Measurements from ENCODE around the gene BMPER.
"Not testable (repeated sequence)": the region's sequence is repeated elsewhere in the genome, so short reads cannot be mapped to it uniquely, and the experiment has no call there.

Gene BMPER

DNA sequence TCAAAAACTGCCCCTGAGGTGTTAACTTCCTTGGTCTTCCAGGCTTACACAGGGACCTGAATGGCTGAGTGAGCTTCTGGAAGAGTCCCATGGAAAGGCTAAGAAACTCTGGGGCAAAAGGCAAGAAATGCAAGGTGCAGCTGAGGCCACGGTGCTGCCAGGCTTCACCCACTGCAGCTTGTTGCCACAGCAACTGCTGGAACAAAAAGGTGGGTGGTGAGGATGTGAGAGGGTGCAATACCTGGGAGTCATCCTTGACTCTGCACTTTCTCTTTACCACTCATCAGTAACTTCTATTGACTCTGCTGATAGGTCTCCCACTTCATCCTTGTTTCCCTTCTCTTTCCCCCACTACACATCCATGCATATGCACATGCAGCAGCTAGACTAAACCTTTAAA lies 258.6 kb downstream of the BMPER start:
- no peak overlapping the region for H3K4me3 ChIP-seq (ENCODE audit: low read depth, low read length)

DNA sequence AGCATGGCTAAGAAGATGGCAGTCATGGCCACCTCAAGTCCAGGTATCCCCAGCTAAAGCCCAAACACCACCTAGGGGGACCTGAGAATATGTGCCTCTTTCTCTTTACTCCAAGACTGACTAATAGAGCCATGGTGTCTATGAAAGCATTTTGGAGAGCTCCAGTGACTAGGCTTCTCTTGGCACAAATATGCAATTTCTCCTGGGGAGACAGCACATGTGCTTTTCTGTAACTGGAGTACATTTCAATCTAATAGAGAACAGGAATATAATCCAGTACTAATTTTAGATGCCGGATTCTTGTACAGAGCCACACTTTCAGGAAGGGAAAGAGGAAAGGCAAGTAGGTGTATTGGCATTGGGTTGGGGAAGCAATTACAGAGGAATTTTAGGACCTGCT lies 260.1 kb downstream of the BMPER start:
- no peak overlapping the region for H3K4me3 ChIP-seq (ENCODE audit: low read depth, low read length)

DNA sequence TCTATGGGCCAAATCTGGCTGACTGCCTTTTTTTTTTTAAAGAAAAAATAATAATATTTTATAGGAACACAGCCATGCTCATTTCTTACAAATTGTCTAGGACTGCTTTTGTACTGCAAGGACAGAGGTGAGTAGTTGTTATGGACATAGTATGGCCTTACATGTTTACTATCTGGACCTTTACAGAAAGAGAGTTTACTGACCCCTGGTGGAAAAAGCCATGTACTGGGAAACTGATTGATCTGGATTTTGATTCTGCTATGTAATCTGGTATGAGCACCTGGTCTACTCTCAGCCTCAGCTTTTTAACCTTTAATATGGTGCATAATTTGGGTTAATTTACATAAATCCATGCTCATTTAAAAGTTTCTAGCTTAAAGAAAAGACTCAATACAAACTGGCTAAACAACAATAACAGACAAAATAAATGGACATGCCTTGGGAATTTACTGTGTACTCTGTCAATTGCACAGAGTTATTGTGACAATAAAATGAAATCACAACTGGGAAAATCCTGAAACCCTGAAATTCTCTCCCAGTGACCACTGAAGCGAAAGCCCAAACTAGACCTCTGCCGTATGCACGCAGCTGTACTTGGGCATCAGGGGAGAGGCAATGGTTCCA lies 260.7 kb downstream of the BMPER start:
- H3K4me3 ChIP-seq (ENCODE audit: low read depth, low read length) = no peak overlapping the region

DNA sequence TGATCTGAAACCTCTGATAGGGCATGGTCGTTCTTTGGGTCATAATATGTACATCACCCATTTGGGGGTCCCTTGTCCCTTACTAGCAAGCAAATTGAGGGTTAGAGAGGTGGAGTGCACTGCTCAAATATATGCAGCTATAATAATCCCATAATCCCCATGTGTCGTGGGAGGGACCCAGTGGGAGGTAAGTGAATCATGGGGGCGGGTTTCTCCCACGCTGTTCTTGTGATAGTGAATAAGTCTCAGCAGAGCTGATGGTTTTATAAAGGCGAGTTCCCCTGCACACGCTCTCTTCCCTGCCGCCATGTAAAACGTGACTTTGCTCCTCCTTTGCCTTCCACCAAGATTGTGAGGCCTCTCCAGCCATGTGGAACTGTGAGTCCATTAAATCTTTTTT lies 262.7 kb downstream of the BMPER start:
- H3K4me3 ChIP-seq (ENCODE audit: low read depth, low read length) = no peak overlapping the region

DNA sequence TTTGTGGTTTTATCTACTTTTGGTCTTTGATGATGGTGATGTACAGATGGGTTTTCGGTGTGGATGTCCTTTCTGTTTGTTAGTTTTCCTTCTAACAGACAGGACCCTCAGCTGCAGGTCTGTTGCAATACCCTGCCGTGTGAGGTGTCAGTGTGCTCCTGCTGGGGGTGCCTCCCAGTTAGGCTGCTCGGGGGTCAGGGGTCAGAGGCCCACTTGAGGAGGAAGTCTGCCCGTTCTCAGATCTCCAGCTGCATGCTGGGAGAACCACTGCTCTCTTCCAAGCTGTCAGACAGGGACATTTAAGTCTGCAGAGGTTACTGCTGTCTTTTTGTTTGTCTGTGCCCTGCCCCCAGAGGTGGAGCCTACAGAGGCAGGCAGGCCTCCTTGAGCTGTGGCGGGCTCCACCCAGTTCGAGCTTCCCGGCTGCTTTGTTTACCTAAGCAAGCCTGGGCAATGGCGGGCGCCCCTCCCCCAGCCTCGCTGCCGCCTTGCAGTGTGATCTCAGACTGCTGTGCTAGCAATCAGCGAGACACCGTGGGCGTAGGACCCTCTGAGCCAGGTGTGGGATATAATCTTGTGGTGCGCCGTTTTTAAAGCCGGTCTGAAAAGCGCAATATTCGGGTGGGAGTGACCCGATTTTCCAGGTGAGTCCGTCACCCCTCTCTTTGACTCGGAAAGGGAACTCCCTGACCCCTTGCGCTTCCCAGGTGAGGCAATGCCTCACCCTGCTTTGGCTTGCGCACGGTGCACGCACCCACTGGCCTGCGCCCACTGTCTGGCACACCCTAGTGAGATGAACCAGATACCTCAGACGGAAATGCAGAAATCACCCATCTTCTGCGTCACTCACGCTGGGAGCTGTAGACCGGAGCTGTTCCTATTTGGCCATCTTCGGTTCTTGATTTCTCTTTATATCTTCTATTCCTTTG lies 269.6 kb downstream of the BMPER start:
- H3K4me3 ChIP-seq (ENCODE audit: low read depth, low read length) = not testable (repeated sequence)

DNA sequence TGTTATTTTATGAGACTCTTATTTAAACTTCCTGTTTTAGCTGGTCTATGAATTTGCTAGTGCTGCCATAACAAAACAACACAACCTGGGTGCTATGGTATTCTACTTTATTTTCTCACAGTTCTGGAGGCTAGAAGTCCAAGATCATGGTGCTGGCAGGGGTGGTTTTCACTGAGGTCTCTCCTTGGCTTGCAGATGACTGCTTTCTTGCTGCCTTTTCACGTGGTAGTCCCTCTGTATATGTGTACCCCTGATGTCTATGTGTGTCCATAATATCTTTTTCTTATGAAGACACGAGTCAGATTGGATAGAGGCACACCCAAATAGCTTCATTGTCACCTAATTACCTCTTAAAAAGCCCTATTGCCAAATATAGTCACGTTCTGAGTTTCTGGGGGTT lies 270.5 kb downstream of the BMPER start:
- H3K4me3 ChIP-seq (ENCODE audit: low read depth, low read length) = no peak overlapping the region

DNA sequence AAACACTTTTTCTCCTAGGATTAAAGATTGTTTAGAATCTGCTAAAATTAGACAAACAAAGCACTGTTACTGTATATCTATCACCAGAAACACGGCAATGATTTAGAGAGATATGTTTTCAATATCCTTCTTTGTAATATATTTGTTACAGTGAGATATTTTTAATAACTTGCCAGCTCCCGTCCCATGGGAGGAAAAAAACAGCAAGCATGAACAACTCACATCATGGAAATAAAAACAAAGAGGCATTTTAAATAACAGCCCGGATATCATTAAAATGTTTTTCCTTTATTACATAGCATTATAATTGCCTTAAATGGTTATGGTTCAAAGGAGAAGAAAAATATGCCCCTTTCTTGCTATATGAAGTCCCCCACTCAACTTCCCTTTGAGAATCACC lies 272.1 kb downstream of the BMPER start:
- no peak overlapping the region for H3K4me3 ChIP-seq (ENCODE audit: low read depth, low read length)

DNA sequence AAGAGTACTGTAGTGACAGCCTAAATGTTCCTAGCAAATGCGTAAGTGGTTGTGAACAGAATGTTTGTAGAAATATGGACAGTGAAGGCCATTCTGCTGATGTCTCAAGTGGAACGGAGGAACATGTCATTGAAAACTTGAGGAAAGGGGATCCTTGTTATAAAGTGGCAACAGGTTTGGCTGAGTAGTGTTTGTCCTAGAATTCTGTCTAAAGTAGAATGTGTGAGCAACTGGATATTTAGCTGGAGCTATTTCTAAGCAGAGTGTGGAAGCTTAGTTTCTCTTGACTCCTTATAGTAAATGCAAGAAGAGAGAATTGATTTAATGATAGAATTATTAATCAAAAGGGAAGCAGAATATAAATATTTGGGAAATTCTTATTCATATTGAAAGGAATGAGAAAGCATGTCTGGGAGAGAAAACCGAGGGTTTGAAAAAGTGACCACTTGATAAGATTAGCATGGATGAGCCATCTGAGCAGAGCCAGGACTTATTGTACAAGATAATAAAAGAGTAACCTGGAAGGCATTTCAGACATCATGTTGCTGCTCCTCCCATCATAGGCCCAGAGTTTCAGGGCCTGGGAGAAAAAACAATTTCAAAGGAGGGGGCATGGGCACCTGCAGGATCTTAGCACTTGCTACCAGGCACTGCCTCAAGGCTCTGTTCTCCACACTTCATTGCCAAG lies 276.1 kb downstream of the BMPER start:
- no peak overlapping the region for H3K4me3 ChIP-seq (ENCODE audit: low read depth, low read length)

DNA sequence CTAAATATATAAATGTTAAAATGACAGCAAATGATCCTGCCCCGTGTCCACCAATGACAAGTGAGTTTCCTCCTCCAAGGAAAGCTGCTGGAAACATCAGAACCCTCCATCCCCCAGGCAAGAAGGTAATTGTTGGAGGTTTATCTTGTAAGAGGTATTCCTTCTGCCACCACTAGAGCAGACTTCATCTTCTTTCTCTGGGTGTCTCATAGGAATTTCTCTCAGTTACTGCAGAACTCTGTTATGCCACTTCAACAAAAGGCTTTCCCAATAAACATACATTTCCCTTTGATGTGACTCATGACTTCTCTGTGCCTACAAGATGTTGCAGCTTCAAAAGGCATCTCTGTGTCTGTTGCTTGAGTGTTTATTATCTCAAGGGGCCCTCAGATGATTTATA lies 279.1 kb downstream of the BMPER start:
- H3K4me3 ChIP-seq (ENCODE audit: low read depth, low read length) = no peak overlapping the region

DNA sequence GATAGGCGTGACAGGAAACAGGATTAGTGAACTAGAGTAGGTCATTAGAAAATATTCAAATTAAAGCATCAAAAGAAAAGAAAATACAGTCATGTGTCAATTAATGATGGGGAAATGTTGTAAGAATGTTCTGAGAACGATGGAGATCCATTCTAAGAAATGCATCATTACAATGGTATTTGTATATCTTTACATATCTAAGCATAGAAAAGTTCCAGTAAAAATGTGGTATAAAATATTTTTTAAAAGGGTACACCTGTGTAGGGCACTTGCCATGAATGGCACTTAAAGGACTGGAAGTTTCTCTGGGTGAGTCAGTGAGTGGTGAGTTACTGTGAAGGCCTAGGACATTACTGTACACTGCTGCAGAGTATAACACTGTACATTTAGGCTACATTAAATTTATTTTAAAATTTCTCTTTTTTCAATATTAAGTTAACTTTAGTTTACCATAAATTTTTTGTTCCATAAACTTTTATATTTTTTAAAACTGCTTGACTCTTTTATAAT lies 282.5 kb downstream of the BMPER start:
- H3K4me3 ChIP-seq (ENCODE audit: low read depth, low read length) = no peak overlapping the region

DNA sequence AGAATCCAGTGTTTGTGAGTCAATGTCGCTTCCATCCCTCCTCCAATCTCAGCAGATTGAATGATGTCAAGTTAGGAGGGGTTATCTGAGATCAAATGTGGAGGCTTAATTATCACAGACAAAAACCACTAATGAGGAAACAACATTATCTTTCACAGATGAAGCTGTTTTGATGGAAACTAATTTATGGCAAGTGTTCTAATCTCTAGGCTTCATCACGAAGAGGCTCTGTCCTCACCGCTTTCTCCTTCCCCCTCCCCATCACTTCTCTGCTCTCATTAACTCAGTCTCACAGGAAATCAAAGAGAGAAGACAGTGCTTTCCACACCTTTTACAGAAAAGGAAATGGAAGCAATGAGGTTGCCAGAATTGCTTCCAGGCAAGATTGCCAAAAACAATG lies 283.7 kb downstream of the BMPER start:
- H3K4me3 ChIP-seq (ENCODE audit: low read depth, low read length) = no peak overlapping the region

DNA sequence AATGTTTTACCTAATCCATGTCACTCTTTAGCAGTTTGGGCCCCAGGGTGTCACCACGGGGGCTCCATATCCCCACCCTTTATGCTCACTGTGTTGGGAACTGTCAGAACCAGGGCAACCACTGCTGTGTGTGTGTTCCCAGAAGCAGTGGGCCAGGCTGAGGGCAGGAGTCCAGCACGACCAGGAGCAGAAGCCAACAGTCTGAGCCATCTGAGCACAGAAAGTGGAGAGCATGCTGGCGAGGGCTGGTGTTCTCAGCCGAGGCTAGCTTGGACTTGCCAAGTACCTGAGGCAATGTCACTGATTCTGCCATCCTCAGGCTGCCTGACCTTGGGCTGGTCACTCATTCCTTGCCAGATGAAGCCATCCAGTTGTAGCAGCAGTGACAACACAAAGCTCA lies 285.0 kb downstream of the BMPER start:
- no peak overlapping the region for H3K4me3 ChIP-seq (ENCODE audit: low read depth, low read length)

DNA sequence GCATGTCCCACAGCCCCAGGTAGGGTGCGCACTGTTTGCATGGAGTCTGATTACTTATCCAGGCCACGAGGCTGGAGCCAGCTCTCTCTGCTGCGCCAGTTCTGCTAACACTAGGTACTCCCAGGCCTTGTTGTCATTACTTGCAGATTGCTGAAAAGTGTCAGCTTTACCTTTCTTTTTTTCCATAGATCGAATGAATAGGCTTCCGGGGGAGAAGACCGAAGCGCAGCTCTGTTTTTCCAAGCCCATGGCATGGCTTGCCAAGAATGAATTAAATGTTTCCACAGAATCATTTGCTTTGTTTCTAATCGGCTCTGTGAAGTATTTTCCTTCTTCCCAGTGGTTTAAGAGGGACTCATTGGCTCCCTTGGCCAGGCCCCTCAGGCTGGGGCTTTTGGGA lies 285.8 kb downstream of the BMPER start:
- no peak overlapping the region for H3K4me3 ChIP-seq (ENCODE audit: low read depth, low read length)

DNA sequence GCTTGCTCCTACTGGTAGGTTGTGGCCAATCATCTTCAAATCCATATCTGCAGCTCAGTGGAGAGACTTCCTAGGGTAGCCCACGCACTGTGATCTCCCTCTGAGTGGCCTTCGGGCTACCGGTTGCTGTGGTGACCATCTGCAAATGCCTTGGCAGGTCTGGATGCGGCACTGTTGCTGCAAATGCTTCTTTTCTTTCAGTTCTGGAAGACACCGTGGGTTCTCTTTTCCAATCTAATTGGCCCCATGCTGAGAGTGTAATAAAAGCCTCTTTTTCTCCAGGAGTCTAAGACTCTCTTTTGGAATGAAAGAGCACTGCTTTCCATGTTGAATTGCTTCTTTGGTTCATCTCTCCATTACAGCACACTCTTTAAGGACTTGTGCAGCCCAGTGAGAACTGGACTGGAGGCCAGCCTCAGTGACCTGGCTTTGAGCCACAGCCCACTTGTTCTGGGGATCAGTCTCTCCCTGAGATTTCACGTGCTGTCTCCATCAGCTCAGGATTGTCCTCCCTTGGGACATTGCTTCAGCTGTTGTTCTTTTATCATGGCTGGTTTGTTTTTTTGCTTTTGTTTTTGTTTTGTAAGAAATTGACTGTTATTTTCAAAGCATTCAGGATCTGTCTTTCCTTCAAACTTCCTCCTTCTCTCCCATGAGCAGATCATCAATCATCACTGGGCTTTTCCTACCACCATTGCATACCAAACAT lies 286.6 kb downstream of the BMPER start:
- H3K4me3 ChIP-seq (ENCODE audit: low read depth, low read length) = no peak overlapping the region

DNA sequence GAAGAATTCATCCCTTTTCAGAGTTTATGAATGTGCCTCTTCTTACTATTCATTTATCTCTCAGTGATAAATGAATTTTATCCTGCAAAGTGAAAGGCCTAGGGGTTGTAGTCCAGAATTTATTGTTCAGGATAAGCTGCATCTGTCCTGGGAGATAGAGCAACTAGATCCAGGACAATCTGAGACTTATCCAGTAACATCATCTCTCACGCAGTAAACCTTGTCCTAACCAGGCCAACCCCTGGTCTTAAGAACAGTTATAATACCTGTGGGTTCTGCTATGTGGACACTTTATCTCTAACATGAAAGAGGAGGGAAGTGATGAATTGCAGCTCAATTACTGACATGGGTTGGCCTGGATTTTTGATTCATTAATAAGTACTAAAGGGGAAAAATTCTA lies 287.6 kb downstream of the BMPER start:
- no peak overlapping the region for H3K4me3 ChIP-seq (ENCODE audit: low read depth, low read length)

DNA sequence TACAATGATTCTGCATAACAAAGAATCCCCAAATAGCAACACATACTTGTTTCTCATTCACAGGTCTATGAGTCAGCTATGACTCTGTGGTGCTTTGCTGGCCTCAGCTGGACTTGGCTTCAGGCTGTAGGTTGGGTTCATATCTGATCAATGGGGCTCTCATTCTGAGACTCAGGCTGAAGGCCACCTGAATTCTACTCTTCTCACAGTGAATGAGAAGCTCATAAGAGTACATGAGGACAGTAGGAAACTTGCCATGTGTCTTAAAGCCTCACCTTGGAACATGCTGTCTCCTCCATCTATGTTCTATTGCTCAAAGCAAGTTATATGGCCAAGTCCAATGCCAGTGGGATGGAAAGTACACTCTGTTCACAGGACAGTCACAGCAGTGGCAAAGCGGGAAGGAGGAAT lies 292.9 kb downstream of the BMPER start:
- H3K4me3 ChIP-seq (ENCODE audit: low read depth, low read length) = no peak overlapping the region

Data from iPS-11a (cell line).